Gastrocnemius medialis (tissue), 4 donors: ENCODE results near the gene NSUN7. TPM values are rescaled to one million over a fixed set of nuclear protein-coding genes. Genes with fewer than 3 reads are reported as not detected.
A peak's percentile ranks its signal among the peaks of the same experiment; 100 is the strongest.

Experiments
- ATAC-seq, 2 donors: fragments of 150-250 bp; one replicate each; pipeline ENCODE4 v1.9.1; 2016
- DNase-seq, 2 donors: peaks; one replicate each; pipeline ENCODE4 v3.0.0-alpha.2; 2019
- H3K27ac ChIP-seq, 4 donors: fragments of 200-600 bp; sonication (generic); 1 replicate in 1 of 4; 2 replicates in 3 of 4; pipeline ENCODE4 v1.5.1; 2016 to 2018; ENCODE audit warnings: mild to moderate bottlenecking in 2 of 4, moderate library complexity in 1 of 4
- H3K27me3 ChIP-seq, 3 donors: fragments of 200-600 bp; sonication (generic) in 2 of 3; 1 replicate in 1 of 3; 2 replicates in 2 of 3; pipeline versions ENCODE4 v1.5.1 to v1.6.0; 2016 to 2019; ENCODE audit warnings: mild to moderate bottlenecking in 1 of 3, moderate library complexity in 1 of 3
- H3K36me3 ChIP-seq, 2 donors: fragments of 200-600 bp; sonication (generic) in 1 of 2; one replicate each; pipeline ENCODE4 v1.5.1; 2017 to 2018
- H3K4me1 ChIP-seq, 2 donors: fragments of 200-600 bp; sonication (generic) in 1 of 2; one replicate each; pipeline ENCODE4 v1.5.1; 2016 to 2017; ENCODE audit warnings: mild to moderate bottlenecking in 2 of 2
- H3K4me3 ChIP-seq, 4 donors: fragments of 200-600 bp; sonication (generic) in 3 of 4; 1 replicate in 1 of 4; 2 replicates in 3 of 4; pipeline ENCODE4 v1.5.1; 2016 to 2019; ENCODE audit warnings: mild to moderate bottlenecking in 2 of 4
- H3K9me3 ChIP-seq, 3 donors: fragments of 200-600 bp; sonication (generic) in 2 of 3; 1 replicate in 1 of 3; 2 replicates in 2 of 3; pipeline ENCODE4 v1.5.1; 2016 to 2019
- CTCF ChIP-seq, 5 experiments: fragments of 450-650 bp in 3 of 5; fragments of 200-600 bp in 2 of 5; sonication (generic) in 2 of 5; IDR thresholded peaks in 4 of 5; conservative IDR thresholded peaks in 1 of 5; 1 replicate in 4 of 5; 2 replicates in 1 of 5; pipeline ENCODE4 v1.5.1; 2016 to 2019; ENCODE audit warnings: antibody characterized with exemption in 5 of 5, mild to moderate bottlenecking in 3 of 5, moderate library complexity in 3 of 5
- POLR2A ChIP-seq, 2 donors: fragments of 450-650 bp; IDR thresholded peaks; one replicate each; pipeline ENCODE4 v1.6.1; 2017; ENCODE audit warnings: antibody characterized with exemption in 2 of 2, mild to moderate bottlenecking in 2 of 2, moderate library complexity in 2 of 2
- in situ Hi-C, 4 donors: fragments of 200-750 bp; cut with MboI; loops; one replicate each; pipeline versions ENCODE4 v1.15.0 to v1.8.0; 2017; ENCODE audit warnings: low sequenced_read_pairs in 4 of 4
- intact Hi-C: fragments of 100-400 bp; cut with DNase I; formaldehyde crosslinking; loops from one replicate; pipeline ENCODE4 v1.15.1; 2023; ENCODE audit warnings: low total_unique reads
- total RNA-seq, 4 donors: library from RNA; depleted of rRNA; stranded (reverse); fragments of >200 nt; gene quantifications; one replicate each; pipeline versions ENCODE4 v1.1.0 to v1.2.3, GENCODE V29; 2016

NSUN7 gene
- total RNA-seq, 4 donors from 2014 or later, result 0.18 TPM; not detected in 3

GRCh38 chr4:40842318-40842717 lies 92.6 kb downstream of the NSUN7 start:
- Histone ChIP-seq H3K4me3 (peak overlapping the region; percentile 10 to 37 (median 28)), H3K27me3 (no peaks in the 10 kb centered on the region), H3K27ac (peak overlapping the region; percentile 58 to 76 (median 72)), H3K4me1 (peaks cover 24 to 67% of the 10 kb centered on the region in 2 donors), H3K36me3 (no peaks in the 10 kb centered on the region), H3K9me3 (no peaks in the 10 kb centered on the region)
- TF ChIP-seq POLR2A (IDR thresholded peaks at IDR 0.05), result no peak
- TF ChIP-seq CTCF (IDR thresholded peaks at IDR 0.05 in 4 of 5, conservative IDR thresholded peaks at IDR 0.05 in 1 of 5), result no peak
- in situ Hi-C loops, result no loop called here
- DNase-seq, result peak; percentile 21 to 22
- peak; percentile 61 to 78 for ATAC-seq
- intact Hi-C loops, result loop anchor here (5.0 kb wide), 2 partner anchors 75 to 105 kb away; no protein-coding TSS in a partner anchor

- ATAC-seq (peak; percentile 1 to 9), DNase-seq (no peak)
- H3K36me3 ChIP-seq, result no peaks in the 10 kb centered on the region
- H3K27ac ChIP-seq, result peak overlapping the region; percentile 58 to 76 (median 72)
- intact Hi-C loops, result loop anchor here (5.0 kb wide), 2 partner anchors 74 to 106 kb away; no protein-coding TSS in a partner anchor
- no peaks in the 10 kb centered on the region for H3K9me3 ChIP-seq
- H3K27me3 ChIP-seq, result no peaks in the 10 kb centered on the region
- in situ Hi-C loops, result no loop called here
- H3K4me1 ChIP-seq, result peaks cover 19 to 62% of the 10 kb centered on the region in 2 donors
- peak overlapping the region in 1 of 4 donors; percentile 31 for H3K4me3 ChIP-seq
- TF ChIP-seq CTCF (IDR thresholded peaks at IDR 0.05 in 4 of 5, conservative IDR thresholded peaks at IDR 0.05 in 1 of 5) (no peak), POLR2A (IDR thresholded peaks at IDR 0.05) (no peak)
Observed at GRCh38 chr4:40842725-40843423, 93.1 kb downstream of the NSUN7 start.

- Histone ChIP-seq H3K27me3 (no peaks in the 10 kb centered on the region), H3K27ac (peak overlapping the region in 1 of 4 donors; percentile 73), H3K9me3 (no peaks in the 10 kb centered on the region), H3K4me1 (peaks cover 19 to 60% of the 10 kb centered on the region in 2 donors), H3K36me3 (no peaks in the 10 kb centered on the region), H3K4me3 (no peak overlapping the region)
- DNase-seq (no peak), ATAC-seq (no peak)
- TF ChIP-seq POLR2A (IDR thresholded peaks at IDR 0.05), result no peak
- TF ChIP-seq CTCF (IDR thresholded peaks at IDR 0.05 in 4 of 5, conservative IDR thresholded peaks at IDR 0.05 in 1 of 5), result peak in 3 of 5 experiments; percentile 22 to 52 (median 27)
- in situ Hi-C loops (no loop called here), intact Hi-C loops (loop anchor here (5.0 kb wide), 2 partner anchors 74 to 106 kb away; no protein-coding TSS in a partner anchor)
Observed at GRCh38 chr4:40843696-40844095, 93.9 kb downstream of the NSUN7 start.

GRCh38 chr4:40844261-40844660 lies 94.5 kb downstream of the NSUN7 start:
- peak overlapping the region in 2 of 4 donors; percentile 56 to 73 for H3K27ac ChIP-seq
- no peaks in the 10 kb centered on the region for H3K9me3 ChIP-seq
- ATAC-seq (no peak), DNase-seq (no peak)
- intact Hi-C loops (loop anchor here (5.0 kb wide), 2 partner anchors 73 to 107 kb away; no protein-coding TSS in a partner anchor), in situ Hi-C loops (no loop called here)
- no peaks in the 10 kb centered on the region for H3K36me3 ChIP-seq
- no peak overlapping the region for H3K4me3 ChIP-seq
- peaks cover 19 to 60% of the 10 kb centered on the region in 2 donors for H3K4me1 ChIP-seq
- TF ChIP-seq CTCF (IDR thresholded peaks at IDR 0.05 in 4 of 5, conservative IDR thresholded peaks at IDR 0.05 in 1 of 5) (no peak), POLR2A (IDR thresholded peaks at IDR 0.05) (no peak)
- H3K27me3 ChIP-seq, result no peaks in the 10 kb centered on the region
